Medulla oblongata (tissue), 1 donor: Measurements from ENCODE around the gene WNT3.
"Not testable (repeated sequence)": the region's sequence is repeated elsewhere in the genome, so short reads cannot be mapped to it uniquely, and the experiment has no call there.

ENCODE experiments used
- DNase-seq: peaks from one replicate; pipeline ENCODE4 v3.0.0-alpha.2; 2015; ENCODE audit errors: extremely low spot score

The WNT3 gene, protein sequence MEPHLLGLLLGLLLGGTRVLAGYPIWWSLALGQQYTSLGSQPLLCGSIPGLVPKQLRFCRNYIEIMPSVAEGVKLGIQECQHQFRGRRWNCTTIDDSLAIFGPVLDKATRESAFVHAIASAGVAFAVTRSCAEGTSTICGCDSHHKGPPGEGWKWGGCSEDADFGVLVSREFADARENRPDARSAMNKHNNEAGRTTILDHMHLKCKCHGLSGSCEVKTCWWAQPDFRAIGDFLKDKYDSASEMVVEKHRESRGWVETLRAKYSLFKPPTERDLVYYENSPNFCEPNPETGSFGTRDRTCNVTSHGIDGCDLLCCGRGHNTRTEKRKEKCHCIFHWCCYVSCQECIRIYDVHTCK

DNA sequence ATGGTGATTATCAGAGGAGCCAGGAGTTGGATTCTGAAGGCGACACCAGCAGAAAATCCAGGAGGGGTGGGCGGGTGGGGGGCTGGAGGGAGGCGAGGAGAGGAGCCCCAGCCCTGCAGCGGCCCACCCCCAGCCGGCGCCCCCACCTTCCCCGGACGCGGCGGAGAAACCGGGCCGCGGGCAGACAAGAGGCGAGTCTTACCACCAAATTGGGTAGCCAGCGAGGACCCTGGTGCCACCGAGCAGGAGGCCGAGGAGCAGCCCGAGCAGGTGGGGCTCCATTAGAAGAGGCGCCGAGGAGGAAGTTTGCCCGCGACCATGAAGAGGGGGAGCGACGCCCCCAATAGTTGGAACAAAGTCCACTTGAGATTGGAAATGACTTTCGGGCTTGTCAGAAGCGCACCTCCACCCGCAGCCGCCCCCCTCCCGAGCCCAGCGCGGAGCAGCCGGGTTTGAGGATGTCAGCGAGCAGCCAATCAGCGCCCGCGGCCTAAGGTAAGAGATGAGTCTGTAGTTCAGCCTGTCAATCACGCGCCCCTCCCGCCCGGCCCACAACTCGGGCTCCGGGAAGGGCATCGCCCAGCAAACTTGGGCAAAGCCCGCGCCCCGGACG is at the start of gene WNT3:
Gene WNT3, minus strand, starts transcription at position 377 of the 613 bp plus-strand sequence. Its CDS starts 95 bp downstream, at position 282.
- no peak for DNase-seq

DNA sequence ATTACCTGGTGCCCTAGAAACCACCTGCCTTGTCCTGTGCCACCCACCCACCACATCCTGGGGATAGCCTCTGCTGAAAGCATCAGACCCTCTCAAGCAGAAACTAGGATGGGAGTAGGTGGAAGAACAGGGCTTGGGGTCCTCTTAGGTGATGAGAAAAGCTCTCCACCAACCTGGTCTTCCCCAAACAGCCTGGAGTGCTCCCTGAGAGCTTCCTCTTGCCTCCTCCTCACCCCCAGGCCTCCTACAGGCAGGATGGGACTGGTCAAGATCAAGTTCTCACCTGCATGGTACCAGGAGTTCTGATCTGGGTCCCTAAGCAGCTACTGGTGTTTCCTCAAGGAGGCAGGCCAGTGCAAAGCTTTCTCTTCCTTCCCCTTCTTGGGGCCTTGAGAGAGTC is 48.3 kb upstream of the WNT3 start:
- no peak for DNase-seq

DNA sequence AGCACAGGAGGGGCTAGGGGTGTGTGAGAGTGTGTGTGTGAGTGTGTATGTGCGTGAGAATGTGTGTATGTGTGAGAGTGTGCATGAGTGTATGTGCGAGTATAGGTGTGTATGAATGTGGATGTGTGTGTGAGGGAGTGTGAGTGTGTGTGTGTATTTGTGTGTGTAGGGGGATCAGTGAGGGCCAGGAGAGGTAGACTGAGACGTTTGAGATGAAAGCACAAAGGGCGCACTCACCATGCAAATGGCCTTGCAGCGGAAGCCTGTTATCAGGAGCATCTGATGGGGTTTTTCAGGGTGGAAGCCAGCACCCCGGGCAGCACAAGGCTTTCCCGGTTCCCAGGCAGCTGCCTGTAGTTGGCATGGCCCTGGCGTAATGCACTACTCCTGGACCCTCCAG is 47.8 kb upstream of the WNT3 start:
- DNase-seq, result no peak

DNA sequence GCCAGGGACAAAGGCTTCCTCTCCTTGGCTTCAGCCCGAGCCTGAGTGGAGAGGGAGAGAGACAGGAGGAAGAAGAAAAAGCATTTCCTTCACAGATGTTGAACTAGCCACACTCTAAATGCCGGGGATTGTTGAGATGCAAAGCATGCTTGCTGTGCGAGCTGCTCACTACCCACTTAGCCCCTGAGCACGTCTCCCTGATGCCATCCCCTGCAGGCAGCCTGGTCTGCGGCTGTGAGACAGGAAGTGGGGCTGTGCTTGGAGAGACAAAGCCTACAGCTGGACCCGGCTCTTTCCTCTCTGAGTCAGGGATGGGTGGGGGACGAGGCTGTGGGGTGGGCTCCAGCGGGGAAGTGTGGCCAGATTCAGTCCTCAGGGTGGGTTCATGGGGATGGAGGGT is 46.6 kb upstream of the WNT3 start:
- no peak for DNase-seq

DNA sequence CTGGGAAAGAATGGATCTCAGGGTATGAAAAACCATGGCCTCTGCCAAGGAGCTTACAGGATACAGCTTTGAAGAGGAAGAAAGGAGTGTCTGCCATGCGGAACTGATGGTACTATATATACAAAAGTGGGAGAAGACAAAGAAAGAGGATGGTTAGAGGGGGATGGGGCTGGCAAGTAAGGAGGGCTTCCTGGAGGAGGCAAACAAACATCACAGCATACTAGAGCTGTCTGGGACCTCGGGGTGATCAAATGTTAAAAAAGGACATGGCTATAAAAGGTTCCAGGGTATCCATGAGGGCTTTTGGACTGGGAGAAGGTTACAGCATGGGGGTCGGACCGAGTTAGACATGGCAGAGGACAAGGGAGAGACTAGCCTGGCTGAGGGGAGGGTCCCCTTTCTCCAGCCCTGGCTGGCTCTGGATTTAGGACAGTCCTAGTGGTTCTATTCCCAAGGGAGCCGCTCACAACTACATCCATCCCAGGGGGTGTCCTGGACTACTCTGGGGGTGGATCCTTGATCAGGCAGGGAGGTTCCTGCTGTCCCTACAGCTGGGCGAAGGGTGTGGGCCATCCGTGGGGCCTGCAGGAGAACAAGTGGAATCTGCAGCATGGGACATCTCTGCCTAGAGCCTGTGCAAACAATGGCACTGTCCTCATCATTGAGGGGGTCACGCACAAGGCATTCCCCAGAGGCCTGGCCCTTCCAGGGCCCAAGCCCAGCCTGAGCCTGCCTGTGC is 45.1 kb upstream of the WNT3 start:
- no peak for DNase-seq

DNA sequence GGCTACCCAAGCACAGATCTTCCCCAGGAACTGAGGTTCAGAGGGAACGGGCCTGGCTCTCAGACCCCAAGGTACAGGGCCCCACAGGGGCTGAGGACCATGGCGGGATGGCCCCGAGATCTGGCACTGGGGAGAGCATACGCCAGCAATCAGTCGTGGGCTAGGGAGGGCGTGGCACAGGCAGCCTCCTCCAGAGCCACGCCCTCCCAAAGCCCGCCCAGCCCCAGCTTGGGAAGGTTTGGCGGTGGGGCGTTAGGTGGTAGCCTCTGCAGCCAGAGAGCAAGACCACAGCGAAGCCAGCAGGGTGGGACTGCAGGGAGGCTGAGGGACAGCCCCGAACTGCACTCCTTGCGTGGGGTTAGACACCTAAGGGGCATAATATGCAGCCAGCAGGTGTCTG is 44.5 kb upstream of the WNT3 start:
- DNase-seq, result no peak

DNA sequence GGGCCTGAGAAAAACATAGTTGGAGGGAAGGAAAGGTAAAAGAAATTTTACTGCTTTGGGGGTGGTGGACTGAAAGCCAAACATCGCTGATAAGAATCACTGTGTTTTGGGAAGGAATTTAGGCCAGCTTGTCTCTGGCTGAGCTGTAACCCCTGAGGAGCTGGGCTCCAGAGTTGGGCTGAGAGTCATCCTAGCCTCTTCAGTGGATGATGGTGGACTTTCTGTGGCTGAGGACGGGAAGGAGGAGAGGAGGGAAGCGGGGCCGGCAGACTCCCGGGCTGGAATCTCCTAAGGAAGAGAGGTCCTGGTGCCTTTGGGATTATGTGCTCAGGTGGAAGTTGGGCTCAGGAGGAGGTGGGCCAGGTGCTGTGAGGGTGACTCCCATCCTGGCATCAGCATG is 41.5 kb upstream of the WNT3 start:
- DNase-seq, result no peak

DNA sequence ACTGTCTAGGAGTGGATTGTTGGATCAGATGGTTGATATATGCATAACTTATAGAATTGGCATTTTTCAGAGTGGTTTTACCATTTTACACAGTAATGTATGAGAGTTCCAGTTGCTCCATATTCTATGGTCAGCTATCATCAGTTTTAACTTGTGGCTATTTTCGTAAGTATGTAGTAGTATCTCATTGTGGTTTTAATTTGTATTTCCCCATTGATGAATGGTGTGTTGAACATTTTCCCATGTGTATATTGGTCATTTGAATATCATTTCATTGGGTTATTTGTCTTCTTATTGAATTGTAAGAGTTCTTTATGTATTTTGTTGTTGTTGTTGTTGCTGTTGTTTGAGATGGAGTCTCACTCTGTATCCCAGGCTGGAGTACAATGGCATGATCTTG is 39.1 kb upstream of the WNT3 start:
- DNase-seq, result no peak

DNA sequence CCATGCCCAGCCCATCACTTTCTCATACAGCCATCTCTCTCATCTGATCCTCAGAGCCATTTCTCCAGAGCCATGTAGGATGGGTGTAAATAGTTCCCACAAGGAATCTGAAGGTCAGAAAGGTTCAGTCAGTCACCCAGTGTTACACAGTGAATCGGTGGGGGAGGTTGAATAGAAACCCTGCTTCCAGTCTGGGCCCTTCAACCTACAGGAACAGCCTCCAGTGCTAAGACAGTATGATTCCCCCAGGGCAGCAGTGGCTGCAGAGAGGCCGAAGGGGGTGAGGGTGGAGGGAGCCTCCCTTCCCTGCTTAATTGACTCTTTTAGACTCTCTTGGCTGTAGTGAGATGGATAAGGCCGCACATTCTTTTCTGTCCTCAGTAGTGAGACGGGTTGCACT is 36.5 kb upstream of the WNT3 start:
- DNase-seq, result no peak

DNA sequence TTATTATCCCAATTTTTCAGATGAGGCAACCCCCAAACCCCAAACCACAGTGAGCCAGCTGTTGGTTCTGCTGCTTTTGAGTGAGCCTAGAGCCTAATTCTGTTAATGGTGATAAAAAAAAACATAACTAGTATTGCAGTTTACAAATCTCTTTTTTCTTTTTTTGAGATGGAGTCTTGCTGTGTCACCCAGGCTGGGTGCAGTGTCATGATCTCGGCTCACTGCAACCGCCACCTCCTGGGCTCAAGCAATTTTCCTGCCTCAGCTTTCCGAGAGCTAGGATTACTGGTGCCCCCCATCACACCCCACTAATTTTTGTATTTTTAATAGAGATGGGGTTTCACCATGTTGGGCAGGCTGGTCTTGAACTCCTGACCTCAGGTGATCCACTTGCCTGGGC is 36.0 kb upstream of the WNT3 start:
- no peak for DNase-seq

DNA sequence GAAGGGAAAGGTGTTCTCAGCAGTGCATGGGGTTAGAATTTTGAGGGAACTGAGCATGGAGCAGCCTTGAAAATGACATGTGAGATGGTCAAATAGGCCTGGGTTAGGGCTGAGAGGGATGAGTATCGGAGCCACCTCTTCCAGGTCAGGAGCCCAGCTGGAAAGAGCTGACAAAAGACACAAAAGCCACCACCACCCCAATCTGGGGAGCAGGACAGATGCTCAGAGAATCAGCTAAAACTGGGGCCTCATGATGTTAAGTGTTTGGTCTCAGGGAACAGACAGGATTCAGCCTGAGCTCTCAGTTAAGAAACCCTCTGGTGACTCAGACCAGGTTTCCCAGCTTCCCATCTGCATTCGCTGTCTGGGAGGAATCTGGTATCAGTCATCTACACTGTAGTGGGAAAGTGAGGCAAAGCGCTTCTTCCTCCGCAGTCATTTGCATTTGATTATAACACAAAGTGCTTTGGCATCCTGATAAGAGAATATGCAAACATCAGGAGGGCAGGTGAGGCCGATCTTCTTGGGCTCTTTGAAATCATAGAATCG is 35.5 kb upstream of the WNT3 start:
- DNase-seq, result no peak

DNA sequence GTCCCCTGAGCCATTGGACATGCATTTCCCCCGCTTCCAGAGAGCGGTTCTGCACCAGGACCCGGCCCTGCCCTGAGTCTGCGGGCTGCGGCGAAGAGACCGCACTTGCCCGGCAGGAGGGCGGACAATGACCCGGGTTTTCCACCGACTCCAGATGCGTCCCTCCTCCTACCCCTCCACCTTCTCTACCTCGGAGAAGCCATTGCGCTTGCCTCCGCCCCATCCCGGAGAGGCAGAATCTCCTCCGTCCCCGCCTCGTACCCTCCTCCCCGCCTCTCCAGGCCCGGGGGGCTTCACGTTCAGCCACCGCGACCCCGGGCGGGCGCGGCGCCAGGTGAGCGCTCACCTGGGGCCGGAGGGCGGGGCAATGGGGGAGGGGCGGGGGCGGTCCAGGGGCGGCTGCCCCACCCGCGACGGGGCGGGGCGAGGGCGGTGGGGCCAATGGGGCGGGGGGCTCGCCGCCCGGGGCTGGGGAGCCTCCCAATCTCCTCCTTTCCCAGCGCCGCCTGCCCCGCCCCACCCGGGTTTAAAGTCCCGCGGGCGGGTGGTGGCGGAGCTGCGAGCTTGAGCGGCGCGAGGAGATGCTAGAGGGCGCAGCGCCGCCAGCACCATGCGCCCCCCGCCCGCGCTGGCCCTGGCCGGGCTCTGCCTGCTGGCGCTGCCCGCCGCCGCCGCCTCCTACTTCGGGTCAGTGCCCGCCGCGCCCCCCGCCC is 32.7 kb upstream of the WNT3 start, which contains the start of gene WNT9B:
Gene WNT9B, plus strand, starts transcription at position 555 of the 713 bp plus-strand sequence. Its CDS starts 56 bp downstream, at position 611.
- no peak for DNase-seq

DNA sequence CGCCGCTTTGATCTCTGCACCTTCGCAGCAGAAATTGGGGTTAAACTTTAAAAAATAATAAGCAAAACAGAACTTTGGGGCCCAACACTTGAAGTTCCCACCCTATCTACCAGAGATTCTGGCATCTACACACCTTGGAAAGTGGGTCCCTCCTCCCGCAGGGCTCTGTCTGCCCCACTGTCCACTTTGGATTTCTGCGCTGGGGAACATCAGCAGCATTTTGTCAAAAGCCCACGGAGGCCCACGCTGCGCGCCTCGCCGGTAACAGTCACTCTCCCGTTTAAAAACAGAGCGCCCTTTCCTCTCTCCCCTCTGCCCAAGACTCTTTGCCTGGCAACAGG is 32.2 kb upstream of the WNT3 start:
- DNase-seq, result no peak

DNA sequence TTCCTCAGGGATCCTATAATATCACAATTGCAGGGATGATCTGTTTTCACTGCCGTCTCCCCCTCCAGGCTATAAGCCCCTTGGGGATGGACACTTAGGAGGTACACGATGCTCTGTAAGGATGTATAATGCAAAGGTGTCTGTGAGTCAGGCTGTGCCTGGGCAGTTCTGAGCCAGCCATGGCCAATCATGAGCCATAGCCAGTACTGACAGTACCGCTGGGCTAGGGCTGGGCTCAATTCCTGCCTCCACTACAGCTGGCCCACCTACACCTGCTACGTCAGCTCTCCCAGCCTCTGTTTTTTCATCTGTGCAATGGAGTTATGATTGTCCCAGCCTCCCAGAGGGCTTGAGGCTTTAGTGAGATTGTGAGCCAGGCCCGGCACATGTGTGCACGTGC is 30.0 kb upstream of the WNT3 start:
- DNase-seq, result no peak

DNA sequence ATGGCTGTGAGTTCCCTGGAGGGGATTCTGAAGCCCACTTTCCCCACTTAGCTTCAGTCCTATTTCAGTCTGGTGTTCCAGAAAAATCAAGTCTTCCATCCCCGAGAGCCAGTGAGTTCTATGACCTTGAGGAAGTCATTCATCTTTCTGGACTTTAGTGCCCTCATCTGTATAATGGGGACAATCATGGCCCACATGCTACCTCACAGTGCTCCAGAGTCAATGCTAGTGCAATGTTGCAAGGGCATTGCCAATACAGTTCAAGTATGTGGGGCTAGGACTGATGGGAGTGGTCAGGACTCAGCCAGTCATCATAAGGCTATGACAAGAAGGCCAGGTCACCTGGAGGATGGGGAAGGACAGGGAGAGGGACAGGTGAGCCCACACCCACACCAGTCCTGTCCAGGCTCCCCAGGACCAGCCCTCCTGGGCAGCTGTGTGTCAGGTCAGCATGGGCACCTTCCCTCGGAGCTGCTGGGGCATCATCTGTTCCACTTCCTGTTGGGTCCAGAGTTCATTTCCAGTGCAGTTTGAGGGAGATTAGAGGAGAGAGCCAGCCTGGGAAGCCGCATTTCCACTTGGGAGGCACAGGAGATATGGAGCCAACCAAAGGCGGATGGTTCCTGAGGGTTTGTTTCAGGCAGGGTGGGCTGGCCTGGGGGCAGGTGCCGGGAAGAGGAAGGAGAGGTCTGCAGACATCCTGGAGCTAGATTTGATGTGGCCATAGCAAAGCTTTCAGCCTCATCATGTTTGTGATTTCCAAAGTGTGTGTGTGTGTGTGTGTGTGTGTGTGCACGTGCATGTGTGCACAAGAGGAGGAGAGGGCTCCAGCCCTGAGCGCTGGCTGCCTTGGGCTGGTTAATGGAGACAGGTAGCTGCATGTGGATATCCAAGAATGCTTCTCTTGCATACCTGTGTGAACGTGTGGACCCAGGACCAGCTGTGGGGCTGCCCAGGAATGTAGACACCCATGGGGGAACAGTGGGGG is 29.0 kb upstream of the WNT3 start:
- DNase-seq, result no peak

DNA sequence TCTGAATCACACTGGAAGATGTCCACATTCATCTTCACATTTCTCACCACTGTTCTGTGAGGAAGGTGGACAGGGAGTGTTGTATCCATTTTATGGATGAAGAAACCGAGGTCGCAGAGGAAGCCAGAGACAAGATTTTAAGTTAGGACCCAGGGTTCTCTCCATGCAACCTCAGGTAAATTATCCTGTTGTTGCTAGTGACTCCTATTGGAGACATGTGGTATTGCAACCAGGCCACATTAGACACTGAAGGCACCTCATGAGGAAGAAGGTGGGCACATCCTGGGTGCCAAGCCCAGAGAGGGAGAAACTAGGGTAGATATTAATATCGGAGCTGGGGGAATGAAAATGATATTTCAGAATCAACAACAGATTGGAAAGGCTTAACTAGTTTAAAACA is 24.3 kb upstream of the WNT3 start:
- DNase-seq, result no peak

DNA sequence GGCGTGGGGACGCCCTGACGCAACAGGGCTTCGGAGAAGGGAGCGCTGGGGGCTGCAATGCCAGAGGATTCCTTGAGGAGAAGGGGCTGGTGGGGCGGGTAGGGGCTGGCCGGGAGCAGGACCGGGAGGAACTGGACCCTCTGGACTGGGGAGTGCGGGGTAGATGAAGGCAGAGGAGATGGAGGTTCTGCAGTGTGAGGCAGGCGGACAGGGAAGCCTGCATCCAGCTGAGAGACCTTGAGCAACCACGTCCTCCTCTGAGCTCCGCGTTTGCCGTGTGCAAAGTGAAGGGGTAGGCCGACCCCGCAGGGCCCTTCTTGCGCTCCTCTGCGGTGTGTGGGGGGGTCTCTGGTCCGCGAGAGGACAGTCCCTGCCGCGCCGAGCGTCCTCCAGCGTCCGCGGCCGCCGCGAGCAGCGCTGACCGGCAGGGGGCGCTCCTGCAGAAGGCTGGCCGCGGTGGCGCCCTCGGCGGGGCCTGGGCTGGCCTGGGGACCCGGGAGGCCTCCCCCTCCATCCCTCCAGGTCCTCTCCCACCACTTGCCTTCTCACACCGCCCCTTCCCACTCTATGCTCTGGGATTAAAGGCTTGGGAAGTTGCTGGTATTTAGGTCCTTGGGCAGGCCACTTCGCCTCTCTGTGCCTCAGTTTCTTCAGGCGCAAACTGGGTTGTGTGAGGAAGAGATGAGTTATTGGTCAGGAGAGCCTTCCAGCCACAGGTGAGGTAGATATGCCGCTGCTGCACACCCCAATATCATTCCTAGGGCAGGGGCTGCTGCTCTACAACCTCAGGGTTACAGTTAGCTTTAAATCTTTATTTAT is 23.3 kb upstream of the WNT3 start:
- no peak for DNase-seq

DNA sequence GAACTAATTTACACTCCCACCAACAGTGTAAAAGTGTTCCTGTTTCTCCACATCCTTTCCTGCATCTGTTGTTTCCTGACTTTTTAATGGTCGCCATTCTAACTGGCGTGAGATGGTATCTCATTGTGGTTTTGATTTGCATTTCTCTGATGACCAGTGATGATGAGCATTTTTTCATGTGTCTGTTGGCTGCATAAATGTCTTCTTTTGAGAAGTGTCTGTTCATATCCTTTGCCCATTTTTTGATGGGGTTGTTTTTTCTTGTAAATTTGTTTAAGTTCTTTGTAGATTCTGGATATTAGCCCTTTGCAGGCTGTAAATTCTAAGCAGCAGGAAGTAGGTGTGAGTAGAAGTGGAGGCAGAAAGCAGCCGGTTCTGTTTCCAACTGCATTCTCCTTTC is 22.1 kb upstream of the WNT3 start:
- DNase-seq, result not testable (repeated sequence)

DNA sequence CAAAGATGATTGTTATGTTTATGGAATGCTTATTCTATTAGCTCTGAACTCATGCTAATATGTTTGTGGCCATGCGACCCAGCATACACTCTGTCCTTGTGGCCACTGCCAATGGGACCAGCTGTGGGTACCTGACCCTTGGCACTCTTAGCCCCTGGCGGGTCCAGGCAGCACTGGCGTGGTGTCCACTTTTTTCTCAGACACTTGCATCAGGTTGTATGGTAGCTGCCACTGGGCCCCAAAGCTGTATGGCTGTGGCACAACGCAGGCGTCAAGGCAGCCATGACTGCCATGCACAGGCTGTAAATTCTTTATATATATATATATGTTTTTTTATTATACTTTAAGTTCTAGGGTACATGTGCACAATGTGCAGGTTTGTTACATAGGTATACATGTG is 20.7 kb upstream of the WNT3 start:
- no peak for DNase-seq

DNA sequence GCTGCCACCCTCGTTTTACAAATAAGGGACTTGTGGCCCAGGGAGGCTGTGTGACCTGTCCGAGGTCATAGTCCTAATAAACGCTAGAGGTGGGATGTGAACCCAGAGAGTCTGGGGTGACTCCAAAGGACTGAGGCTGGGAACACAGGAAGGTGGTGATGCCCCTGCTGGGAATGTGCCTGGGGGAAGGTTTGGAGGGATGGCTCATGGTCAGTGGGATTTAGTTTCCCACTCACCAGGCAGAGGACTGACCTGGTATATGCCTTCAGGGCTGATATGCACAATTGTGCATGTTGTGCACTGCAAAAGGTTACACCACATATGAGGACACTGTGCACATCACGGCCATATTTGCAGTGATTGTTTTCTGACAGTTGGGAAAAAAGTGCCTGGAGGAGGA is 19.0 kb upstream of the WNT3 start:
- DNase-seq, result no peak
